Activated B cell treated with CpG ODN at 0.5 μM for 24 hours (primary cell): ENCODE measurements around the gene LY6G6C. TPM values are rescaled to one million over a fixed set of nuclear protein-coding genes. Genes with fewer than 3 reads are reported as not detected.

Source experiments
- ATAC-seq: fragments of 200-7000 bp; cut with Tn5 transposase; one replicate; pipeline ENCODE4 v1.10.0; 2021; ENCODE audit warnings: low read depth, mild to moderate bottlenecking, moderate library complexity
- CTCF ChIA-PET: fragments of 350-600 bp; sonication (Branson Sonifier 250); formaldehyde crosslinking; loops from one replicate; lab custom pipeline; 2021; ENCODE audit warnings: antibody characterized with exemption; lab: Charles Lee
- POLR2A ChIA-PET: fragments of 350-600 bp; sonication (Branson Sonifier 250); formaldehyde crosslinking; loops from one replicate; lab custom pipeline; 2021; ENCODE audit warnings: antibody characterized with exemption; lab: Charles Lee
- DNase-seq: peaks from one replicate; pipeline ENCODE4 v3.0.0; 2022
- H3K27ac Mint-ChIP-seq: one replicate; pipeline ENCODE4 v1.8.0; 2020; ENCODE audit warnings: mixed read lengths
- H3K27me3 Mint-ChIP-seq: one replicate; pipeline ENCODE4 v1.8.0; 2021; ENCODE audit warnings: mixed read lengths
- H3K36me3 Mint-ChIP-seq: one replicate; pipeline ENCODE4 v1.8.0; 2021; ENCODE audit warnings: low read depth, mixed read lengths
- H3K4me1 Mint-ChIP-seq: one replicate; pipeline ENCODE4 v1.8.0; 2021; ENCODE audit warnings: mixed read lengths
- H3K4me3 Mint-ChIP-seq: one replicate; pipeline ENCODE4 v1.8.0; 2020; ENCODE audit warnings: mild to moderate bottlenecking, mixed read lengths
- H3K9me3 Mint-ChIP-seq: one replicate; pipeline ENCODE4 v1.8.0; 2020; ENCODE audit warnings: mixed read lengths
- CTCF ChIP-seq: fragments of 200-600 bp; IDR thresholded peaks from one replicate; pipeline ENCODE4 v1.8.0; 2022; ENCODE audit warnings: antibody characterized with exemption, mild to moderate bottlenecking
- intact Hi-C: fragments of 100-400 bp; cut with micrococcal nuclease; formaldehyde crosslinking; loops from one replicate; pipeline ENCODE4 v1.15.1; 2024
- total RNA-seq: library from RNA; stranded (reverse); gene quantifications from 2 replicates; pipeline ENCODE4 v1.2.3, GENCODE V29; 2022

LY6G6C gene
- total RNA-seq, 1 donor from 2014 or later = not detected

GRCh38 chr6:31723980-31724691 lies 2.6 kb upstream of the LY6G6C start:
- POLR2A ChIA-PET = interaction anchor here (0.5 to 7.7 kb wide), 6 partner anchors 14 to 1168 kb away, joined by 3 to 131 read pairs (median 4); partner anchors contain the start of genes ABHD16A, CLIC1, GPANK1 and MSH5
- no peak overlapping the region for H3K4me3 Mint-ChIP-seq

GRCh38 chr6:31723245-31723979 lies 1.9 kb upstream of the LY6G6C start, which contains the start of gene MPIG6B:
TSS of gene MPIG6B (plus strand) at chr6:31723373. CDS start at chr6:31723384, 11 bp downstream.
- TF ChIP-seq CTCF = no peak
- ChIA-PET POLR2A (interaction anchor here (0.5 to 7.7 kb wide), 10 partner anchors 13 to 1168 kb away, joined by 3 to 131 read pairs (median 4); partner anchors contain the start of genes ABHD16A, CLIC1, GPANK1 and MSH5), CTCF (interaction anchor here (0.8 to 1.7 kb wide), 2 partner anchors 46 to 106 kb away, joined by 3 to 4 read pairs; no protein-coding TSS in a partner anchor)
- intact Hi-C loops = no loop called here
- ATAC-seq = no peak
- peaks cover 25% of the 10 kb centered on the region for H3K36me3 Mint-ChIP-seq
- no peak within 1 kb of the TSS for H3K4me3 Mint-ChIP-seq
- H3K4me1 Mint-ChIP-seq = peaks cover 40% of the 10 kb centered on the region
- no peak for DNase-seq
- peak within 1 kb of the TSS; percentile 46 for H3K27ac Mint-ChIP-seq
- H3K9me3 Mint-ChIP-seq = no peaks in the 10 kb centered on the region
- no peaks in the 10 kb centered on the region for H3K27me3 Mint-ChIP-seq

More at GRCh38 chr6:31723980-31724691, 2.6 kb upstream of the LY6G6C start:
- Mint-ChIP-seq H3K36me3 (peaks cover 25% of the 10 kb centered on the region), H3K4me1 (peaks cover 47% of the 10 kb centered on the region), H3K27me3 (no peaks in the 10 kb centered on the region), H3K9me3 (no peaks in the 10 kb centered on the region), H3K27ac (no peak overlapping the region)
- TF ChIP-seq CTCF = no peak
- DNase-seq = no peak
- no peak for ATAC-seq
- CTCF ChIA-PET = no interaction called here
- intact Hi-C loops = no loop called here

- H3K9me3 Mint-ChIP-seq = no peaks in the 10 kb centered on the region
- intact Hi-C loops = no loop called here
- peaks cover 20% of the 10 kb centered on the region for H3K36me3 Mint-ChIP-seq
- CTCF ChIA-PET = interaction anchor here (1.7 kb wide), 1 partner anchor 107 kb away, joined by 3 read pairs; no protein-coding TSS in a partner anchor
- peaks cover 28% of the 10 kb centered on the region for H3K4me1 Mint-ChIP-seq
- no peak for TF ChIP-seq CTCF
- no peaks in the 10 kb centered on the region for H3K27me3 Mint-ChIP-seq
- ATAC-seq (no peak), DNase-seq (no peak)
- no peak overlapping the region for H3K27ac Mint-ChIP-seq
- H3K4me3 Mint-ChIP-seq = no peak overlapping the region
- POLR2A ChIA-PET = interaction anchor here (0.7 kb wide), 1 partner anchor 11 kb away, joined by 3 read pairs; no protein-coding TSS in a partner anchor
Observed at GRCh38 chr6:31722173-31722572, 627 bp upstream of the LY6G6C start.

DNA sequence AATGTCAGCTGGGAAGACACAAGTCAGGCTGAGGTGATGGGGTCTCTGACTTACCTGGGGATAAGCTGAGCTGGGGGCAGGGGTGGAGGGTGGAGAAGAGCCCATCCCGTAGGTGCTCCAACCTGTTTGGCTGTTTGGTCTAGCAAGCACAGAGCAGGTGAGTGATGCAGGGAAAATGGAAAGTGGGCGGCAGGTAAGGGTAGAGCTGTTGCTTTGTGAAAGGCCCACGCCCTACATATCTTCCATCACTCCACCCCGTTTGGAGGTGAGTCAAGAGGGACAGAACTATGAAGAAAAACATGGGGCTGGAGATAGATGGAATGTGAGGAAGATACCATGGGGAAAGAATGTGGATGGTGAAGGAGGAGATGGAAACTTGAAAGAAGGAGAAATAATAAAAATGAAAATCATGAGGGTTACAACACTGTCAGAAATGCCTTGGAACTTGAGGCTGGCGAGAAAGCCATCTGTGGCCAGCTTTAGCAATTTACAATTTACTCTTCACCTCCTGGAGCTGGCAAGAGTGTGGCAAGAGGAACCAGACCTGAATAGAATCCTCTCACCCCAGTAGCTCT lies 1.3 kb downstream of the LY6G6C start:
- Mint-ChIP-seq H3K27ac (no peak overlapping the region), H3K4me3 (no peak overlapping the region), H3K4me1 (peaks cover 11% of the 10 kb centered on the region), H3K9me3 (no peaks in the 10 kb centered on the region), H3K36me3 (peaks cover 3% of the 10 kb centered on the region), H3K27me3 (no peaks in the 10 kb centered on the region)
- POLR2A ChIA-PET = interaction anchor here (0.5 to 1.0 kb wide), 2 partner anchors 8 to 51 kb away, joined by 3 to 4 read pairs; no protein-coding TSS in a partner anchor
- intact Hi-C loops = no loop called here
- CTCF ChIA-PET = no interaction called here
- ATAC-seq (no peak), DNase-seq (no peak)
- no peak for TF ChIP-seq CTCF
